BLaER1 (cell line): Measurements from ENCODE around the gene CA14.
"Not testable (repeated sequence)": the region's sequence is repeated elsewhere in the genome, so short reads cannot be mapped to it uniquely, and the experiment has no call there.

Experiments
- H3K27ac ChIP-seq: shearing (Covaris generic); formaldehyde crosslinking; 2 replicates; pipeline ENCODE4 v1.8.1; 2022
- H3K27me3 ChIP-seq: shearing (Covaris generic); formaldehyde crosslinking; 2 replicates; pipeline ENCODE4 v1.8.1; 2022
- H3K36me3 ChIP-seq: shearing (Covaris generic); formaldehyde crosslinking; 2 replicates; pipeline ENCODE4 v1.8.1; 2022
- H3K4me1 ChIP-seq: shearing (Covaris generic); formaldehyde crosslinking; 2 replicates; pipeline ENCODE4 v1.8.1; 2022
- H3K4me2 ChIP-seq: shearing (Covaris generic); formaldehyde crosslinking; 2 replicates; pipeline ENCODE4 v1.8.1; 2022
- H3K4me3 ChIP-seq: shearing (Covaris generic); formaldehyde crosslinking; 2 replicates; pipeline ENCODE4 v1.8.1; 2022
- H3K9ac ChIP-seq: shearing (Covaris generic); formaldehyde crosslinking; 2 replicates; pipeline ENCODE4 v1.8.1; 2022
- H3K9me3 ChIP-seq: shearing (Covaris generic); formaldehyde crosslinking; 2 replicates; pipeline ENCODE4 v1.8.1; 2022
- H4K20me1 ChIP-seq: shearing (Covaris generic); formaldehyde crosslinking; 2 replicates; pipeline ENCODE4 v1.8.1; 2022
- Cebpa-rat ChIP-seq: shearing (Covaris generic); IDR thresholded peaks from 2 replicates; pipeline ENCODE4 v1.8.1; 2022

The CA14 gene

DNA sequence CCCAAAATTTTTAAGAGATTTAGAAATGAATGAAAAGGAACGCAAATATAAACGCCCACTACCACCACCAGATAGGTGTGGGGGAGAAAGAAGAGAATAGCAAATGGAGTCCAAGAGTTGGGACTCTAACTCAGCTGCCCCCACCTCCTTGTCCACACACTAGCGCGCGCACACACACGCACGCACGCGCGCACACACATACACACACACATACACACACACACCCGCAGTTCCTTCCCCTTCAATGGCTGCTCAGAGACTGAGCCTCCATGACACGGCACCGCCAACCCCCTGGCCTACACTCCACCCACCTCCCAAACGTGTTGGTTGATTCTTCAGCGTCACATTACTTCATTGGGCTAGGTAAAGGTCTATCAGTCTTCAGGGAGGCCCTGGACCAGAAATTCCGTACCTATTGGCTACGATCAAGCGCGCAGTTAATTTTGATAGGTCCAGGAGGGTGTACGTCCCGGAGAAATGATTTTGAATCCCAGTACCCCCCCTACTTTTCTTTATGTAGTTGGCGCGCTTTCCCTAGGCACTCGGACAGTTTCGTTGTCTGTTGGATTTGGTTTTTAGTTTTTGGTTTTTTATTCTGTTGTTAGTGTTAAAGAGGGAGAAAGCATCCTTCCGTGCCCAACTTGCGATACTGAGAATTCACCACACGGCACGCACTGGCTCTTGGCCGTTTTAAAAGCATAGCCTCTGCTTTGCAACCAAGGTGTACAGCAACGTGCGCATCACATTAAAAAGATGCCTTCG lies 21.5 kb upstream of the CA14 start, which contains the start of gene ANP32E:
TSS of gene ANP32E (minus strand) at position 261 of the 762 bp plus-strand sequence. CDS start 326 bp downstream, outside the sequence.
- Histone ChIP-seq H3K4me2 (peak within 1 kb of the TSS; percentile 93), H3K36me3 (peaks cover 9% of the 10 kb centered on the region), H4K20me1 (peaks cover 5% of the 10 kb centered on the region; the same call in 1 of the 2 replicates), H3K27ac (peak within 1 kb of the TSS; percentile 99), H3K27me3 (no peaks in the 10 kb centered on the region), H3K9me3 (no peaks in the 10 kb centered on the region), H3K4me3 (peak within 1 kb of the TSS; percentile 98), H3K4me1 (peaks cover 29% of the 10 kb centered on the region), H3K9ac (peak within 1 kb of the TSS; percentile 100)
- no peak for TF ChIP-seq Cebpa-rat

DNA sequence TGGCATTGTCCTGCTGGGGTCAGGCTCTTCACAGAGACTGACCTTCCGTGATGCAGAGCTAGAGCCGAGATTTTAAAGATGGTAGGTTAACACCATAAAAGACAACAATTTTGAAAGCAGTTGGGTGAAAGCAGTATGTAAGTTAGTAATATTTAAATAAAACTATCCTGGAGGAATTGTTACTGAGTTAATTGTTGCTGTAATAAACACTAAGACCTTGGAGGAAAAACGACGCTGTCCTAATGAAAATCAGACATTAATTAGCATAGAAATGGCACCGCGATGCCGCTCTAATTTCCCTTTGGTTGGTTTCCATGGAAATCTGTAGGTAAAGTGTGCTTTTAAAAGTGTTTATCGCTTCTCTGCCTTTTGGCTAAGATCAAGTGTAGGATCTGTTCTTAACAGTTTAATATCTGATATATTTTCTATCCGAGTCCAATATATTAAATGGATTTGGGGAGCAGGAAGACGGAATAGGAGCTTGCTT lies 20.9 kb upstream of the CA14 start:
- Histone ChIP-seq H3K27ac (peak overlapping the region; percentile 77), H3K4me3 (peak overlapping the region; percentile 98), H3K9me3 (no peaks in the 10 kb centered on the region), H3K4me2 (peak overlapping the region; percentile 81), H4K20me1 (no peaks in the 10 kb centered on the region; the same call in 1 of the 2 replicates), H3K27me3 (no peaks in the 10 kb centered on the region), H3K9ac (peak overlapping the region; percentile 77; the same call in 1 of the 2 replicates), H3K4me1 (peaks cover 29% of the 10 kb centered on the region), H3K36me3 (peaks cover 2% of the 10 kb centered on the region; the same call in 1 of the 2 replicates)
- no peak for TF ChIP-seq Cebpa-rat

DNA sequence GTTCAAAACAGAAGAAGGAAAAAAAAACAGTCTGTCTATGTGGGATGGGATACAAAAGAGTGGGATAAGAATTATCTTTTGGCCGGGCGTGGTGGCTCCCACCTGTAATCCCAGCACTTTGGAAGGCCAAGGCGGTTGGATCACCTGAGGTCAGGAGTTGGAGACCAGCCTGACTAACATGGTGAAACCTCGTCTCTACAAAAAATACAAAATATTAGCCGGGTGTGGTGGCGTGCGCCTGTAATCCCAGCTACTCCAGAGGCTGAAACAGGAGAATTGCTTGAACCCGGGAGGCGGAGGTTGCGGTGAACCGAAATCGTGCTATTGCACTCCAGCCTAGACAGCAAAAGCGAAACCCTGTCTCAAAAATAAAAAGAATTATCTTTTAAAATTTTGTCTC lies 20.4 kb upstream of the CA14 start:
- peak overlapping the region; percentile 81 for H3K4me2 ChIP-seq
- peak overlapping the region; percentile 98; the same call in 1 of the 2 replicates for H3K4me3 ChIP-seq
- not testable (repeated sequence) for H4K20me1 ChIP-seq, H3K27me3 ChIP-seq, H3K36me3 ChIP-seq, H3K9me3 ChIP-seq
- H3K4me1 ChIP-seq = peaks cover 29% of the 10 kb centered on the region
- H3K9ac ChIP-seq = peak overlapping the region; percentile 77; the same call in 1 of the 2 replicates
- peak overlapping the region; percentile 77; the same call in 1 of the 2 replicates for H3K27ac ChIP-seq

DNA sequence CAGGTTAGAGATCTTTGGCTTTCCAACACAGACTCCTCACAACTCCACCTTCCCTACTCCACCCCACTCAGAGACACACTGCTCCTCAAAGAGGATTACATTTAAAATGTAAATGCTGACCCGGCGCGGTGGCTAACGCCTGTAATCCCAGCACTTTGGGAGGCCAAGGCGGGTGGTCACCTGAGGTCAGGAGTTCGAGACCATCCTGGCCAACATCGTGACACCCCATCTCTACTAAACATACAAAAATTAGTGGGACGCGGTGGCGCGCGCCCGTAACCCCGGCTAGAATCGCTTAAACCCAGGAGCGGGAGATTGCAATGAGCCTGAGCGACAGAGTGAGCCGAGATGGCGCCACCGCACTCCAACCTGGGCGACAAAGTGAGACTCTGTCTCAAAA lies 19.8 kb upstream of the CA14 start:
- no peaks in the 10 kb centered on the region for H3K36me3 ChIP-seq
- H3K27ac ChIP-seq = no peak overlapping the region
- no peak overlapping the region for H3K4me3 ChIP-seq
- no peaks in the 10 kb centered on the region for H3K27me3 ChIP-seq
- no peaks in the 10 kb centered on the region; the same call in 1 of the 2 replicates for H4K20me1 ChIP-seq
- peak overlapping the region; percentile 81; the same call in 1 of the 2 replicates for H3K4me2 ChIP-seq
- H3K9ac ChIP-seq = no peak overlapping the region
- H3K4me1 ChIP-seq = peaks cover 25% of the 10 kb centered on the region
- no peak for TF ChIP-seq Cebpa-rat
- no peaks in the 10 kb centered on the region for H3K9me3 ChIP-seq

DNA sequence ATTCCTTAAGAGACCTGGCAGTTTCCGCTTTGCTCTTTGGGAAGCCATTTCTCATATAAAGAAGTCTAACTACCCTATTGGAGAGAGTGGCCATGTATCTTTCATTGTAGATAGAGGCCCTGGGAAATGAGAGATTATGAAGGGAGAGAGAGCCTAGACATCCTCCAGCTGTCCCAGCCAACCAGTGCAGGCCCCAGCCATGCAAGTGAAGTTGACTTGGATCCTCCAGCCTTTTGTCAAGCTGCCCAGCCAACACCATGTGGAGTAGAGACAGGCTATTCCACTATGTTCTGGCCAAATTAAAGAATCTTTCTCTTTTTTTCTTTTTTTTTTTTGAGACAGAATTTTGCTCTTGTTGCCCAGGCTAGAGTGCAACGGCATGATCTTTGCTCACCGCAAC lies 14.6 kb upstream of the CA14 start:
- Histone ChIP-seq H3K27ac (no peak overlapping the region), H4K20me1 (no peaks in the 10 kb centered on the region), H3K36me3 (no peaks in the 10 kb centered on the region), H3K4me2 (no peak overlapping the region), H3K4me1 (no peaks in the 10 kb centered on the region), H3K9me3 (no peaks in the 10 kb centered on the region), H3K9ac (no peak overlapping the region), H3K27me3 (no peaks in the 10 kb centered on the region), H3K4me3 (no peak overlapping the region)
- TF ChIP-seq Cebpa-rat = no peak

DNA sequence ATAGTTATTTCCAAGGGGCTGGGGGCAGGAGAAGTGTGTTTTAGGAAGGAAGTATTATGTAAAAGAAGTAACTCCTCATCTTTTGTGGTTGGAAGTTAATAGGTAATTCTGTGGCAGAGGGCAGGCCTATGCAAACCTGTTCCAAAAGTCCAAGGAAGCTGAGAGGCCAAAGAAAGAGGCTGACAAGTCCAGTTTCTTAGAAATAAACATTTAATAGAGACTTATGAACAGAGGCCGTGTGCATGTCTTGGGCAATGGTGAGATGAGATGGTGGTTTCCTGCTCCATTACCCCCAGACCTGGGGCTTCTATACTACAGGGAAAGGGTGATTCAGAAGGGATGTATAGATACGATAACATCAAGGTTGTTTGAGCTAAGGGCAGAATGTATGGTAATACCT lies 7.6 kb upstream of the CA14 start:
- no peak for TF ChIP-seq Cebpa-rat
- Histone ChIP-seq H3K4me3 (no peak overlapping the region), H3K9me3 (no peaks in the 10 kb centered on the region), H3K4me2 (no peak overlapping the region), H3K4me1 (no peaks in the 10 kb centered on the region), H4K20me1 (no peaks in the 10 kb centered on the region), H3K27ac (no peak overlapping the region), H3K36me3 (no peaks in the 10 kb centered on the region), H3K27me3 (no peaks in the 10 kb centered on the region), H3K9ac (no peak overlapping the region)

DNA sequence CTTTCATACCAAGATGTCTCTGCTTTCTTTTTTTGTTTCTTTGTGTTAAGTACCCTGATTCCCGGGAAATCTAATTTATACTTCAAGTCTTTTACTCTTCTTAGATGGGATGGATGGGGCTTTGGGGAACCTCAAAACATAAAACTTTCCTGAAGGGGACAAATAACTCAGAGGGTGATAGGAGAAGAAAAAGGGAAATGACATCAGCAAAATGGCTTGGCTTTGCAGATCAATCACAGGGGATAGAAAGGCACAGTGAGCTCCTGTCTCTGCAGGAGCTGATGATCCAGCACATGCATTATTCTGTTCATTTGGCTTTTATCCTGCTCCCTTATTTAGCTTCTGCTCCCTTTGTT lies 1.4 kb upstream of the CA14 start:
- no peak overlapping the region for H3K4me3 ChIP-seq
- H3K4me2 ChIP-seq = peak overlapping the region; percentile 65
- H3K36me3 ChIP-seq = no peaks in the 10 kb centered on the region
- H3K9me3 ChIP-seq = no peaks in the 10 kb centered on the region
- peaks cover 29% of the 10 kb centered on the region for H3K27me3 ChIP-seq
- peaks cover 27% of the 10 kb centered on the region for H3K4me1 ChIP-seq
- H4K20me1 ChIP-seq = no peaks in the 10 kb centered on the region
- no peak overlapping the region for H3K27ac ChIP-seq
- no peak for TF ChIP-seq Cebpa-rat
- 0 out of 2 replicates have a peak overlapping the region, but pooled peaks have one; percentile 3 for H3K9ac ChIP-seq

DNA sequence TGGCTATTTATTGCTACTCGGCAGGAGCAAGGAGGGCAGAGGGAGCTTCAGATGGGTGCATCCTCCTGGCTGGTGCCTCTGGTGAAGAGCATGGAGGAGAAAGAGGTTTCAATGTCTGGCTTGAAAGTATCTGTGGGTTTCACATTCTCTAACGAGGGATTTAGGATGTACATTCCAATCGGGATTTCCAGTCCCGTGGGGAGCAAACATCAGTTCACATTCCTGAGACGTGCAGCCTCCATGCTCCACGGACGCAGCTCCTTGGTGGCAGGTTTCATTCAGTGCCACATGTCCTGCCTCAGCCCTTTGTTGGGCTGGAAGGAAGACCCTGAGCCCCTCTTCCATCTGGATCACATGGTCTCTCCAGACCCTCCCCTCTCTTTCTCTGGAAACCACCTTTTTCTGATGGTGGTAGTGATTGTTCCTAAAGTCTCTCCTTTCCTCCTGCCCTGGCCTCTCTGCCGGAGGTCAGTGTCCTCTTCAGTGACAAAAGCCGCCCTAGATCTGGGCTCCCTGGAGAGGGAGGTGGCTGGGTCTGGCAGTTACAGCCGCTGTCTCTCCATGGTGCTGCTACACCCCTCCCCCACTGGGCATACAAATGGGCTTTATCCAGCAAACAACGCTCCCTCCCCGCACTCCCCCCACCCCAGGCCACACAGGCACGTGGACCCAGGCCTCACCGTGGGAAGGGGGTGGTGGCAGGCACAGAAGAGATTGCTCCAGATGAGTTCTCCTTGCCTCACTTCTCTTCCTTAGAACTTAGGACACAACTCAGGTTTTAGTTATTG lies 826 bp upstream of the CA14 start:
- H3K4me3 ChIP-seq = no peak overlapping the region
- H3K27me3 ChIP-seq = peaks cover 29% of the 10 kb centered on the region
- H3K4me1 ChIP-seq = peaks cover 27% of the 10 kb centered on the region
- TF ChIP-seq Cebpa-rat = no peak
- no peaks in the 10 kb centered on the region for H3K36me3 ChIP-seq
- no peaks in the 10 kb centered on the region for H4K20me1 ChIP-seq
- 0 out of 2 replicates have a peak overlapping the region, but pooled peaks have one; percentile 3 for H3K9ac ChIP-seq
- no peak overlapping the region for H3K27ac ChIP-seq
- H3K4me2 ChIP-seq = peak overlapping the region; percentile 65
- no peaks in the 10 kb centered on the region for H3K9me3 ChIP-seq

DNA sequence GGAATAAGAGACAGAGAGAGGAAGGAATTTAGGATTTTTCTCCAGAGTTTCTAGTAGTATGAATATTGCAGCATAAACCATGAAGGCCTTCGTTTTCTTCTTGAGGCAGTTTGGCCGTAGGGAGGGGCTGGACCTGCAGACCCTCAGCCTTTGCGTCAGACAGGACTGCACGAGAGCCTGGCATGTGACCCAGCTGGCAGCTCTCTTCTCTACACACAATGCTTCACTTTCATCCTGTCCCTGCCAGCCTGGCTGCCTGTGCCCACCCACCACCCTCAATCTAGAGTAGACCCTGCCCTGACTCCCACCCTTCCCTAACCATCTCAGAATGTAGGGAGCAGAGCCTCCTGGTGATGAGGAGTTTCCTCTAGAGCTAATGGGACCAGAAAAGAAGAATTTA lies 1.6 kb downstream of the CA14 start:
- H3K36me3 ChIP-seq = peaks cover 5% of the 10 kb centered on the region
- H3K27ac ChIP-seq = no peak overlapping the region
- peaks cover 40% of the 10 kb centered on the region for H3K4me1 ChIP-seq
- no peak for TF ChIP-seq Cebpa-rat
- no peak overlapping the region for H3K4me2 ChIP-seq
- no peaks in the 10 kb centered on the region for H4K20me1 ChIP-seq
- H3K4me3 ChIP-seq = no peak overlapping the region
- peaks cover 29% of the 10 kb centered on the region for H3K27me3 ChIP-seq
- no peaks in the 10 kb centered on the region for H3K9me3 ChIP-seq
- H3K9ac ChIP-seq = no peak overlapping the region
